ENCODE data around the gene NR1D1.

The NR1D1 gene

DNA sequence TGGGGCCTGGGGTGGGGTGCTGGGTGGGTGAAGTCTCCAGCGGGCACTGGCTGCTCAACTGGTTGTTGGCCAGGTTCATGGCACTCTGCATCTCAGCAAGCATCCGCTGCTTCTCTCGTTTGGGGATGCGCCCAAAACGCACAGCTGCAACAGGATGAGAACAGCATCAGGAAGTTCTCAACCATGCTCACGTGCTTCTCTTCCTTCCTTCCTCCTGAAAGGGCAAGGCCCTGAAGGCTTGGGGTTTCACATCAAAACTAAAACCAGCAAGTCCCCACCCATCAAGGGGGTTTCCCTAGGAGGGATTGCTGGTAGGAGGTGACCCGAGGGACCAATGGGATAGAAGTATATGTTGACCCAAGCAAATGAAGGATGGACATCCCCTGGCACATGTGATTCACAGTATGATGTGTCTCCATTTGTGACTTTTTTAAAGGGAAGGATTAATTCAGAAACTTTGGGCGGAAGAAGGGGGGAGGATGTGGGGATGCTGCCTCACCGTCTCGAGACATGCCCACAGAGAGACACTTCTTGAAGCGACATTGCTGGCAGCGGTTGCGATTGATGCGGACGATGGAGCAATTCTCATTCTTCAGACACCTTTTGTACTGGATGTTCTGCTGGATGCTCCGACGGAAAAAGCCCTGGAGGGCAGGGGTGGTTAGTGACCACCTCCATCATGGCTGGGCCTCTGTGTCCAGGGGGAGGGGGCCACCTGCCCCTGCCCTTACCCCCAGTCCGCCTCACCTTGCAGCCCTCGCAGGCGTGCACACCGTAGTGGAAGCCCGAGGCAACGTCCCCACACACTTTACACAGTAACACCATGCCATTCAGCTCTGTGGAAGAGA lies 4.2 kb downstream of the NR1D1 start:
- peak; percentile 99 for DNase-seq

GRCh38 chr17:40095351-40095943 lies 4.9 kb downstream of the NR1D1 start:
- no peak for DNase-seq

DNA sequence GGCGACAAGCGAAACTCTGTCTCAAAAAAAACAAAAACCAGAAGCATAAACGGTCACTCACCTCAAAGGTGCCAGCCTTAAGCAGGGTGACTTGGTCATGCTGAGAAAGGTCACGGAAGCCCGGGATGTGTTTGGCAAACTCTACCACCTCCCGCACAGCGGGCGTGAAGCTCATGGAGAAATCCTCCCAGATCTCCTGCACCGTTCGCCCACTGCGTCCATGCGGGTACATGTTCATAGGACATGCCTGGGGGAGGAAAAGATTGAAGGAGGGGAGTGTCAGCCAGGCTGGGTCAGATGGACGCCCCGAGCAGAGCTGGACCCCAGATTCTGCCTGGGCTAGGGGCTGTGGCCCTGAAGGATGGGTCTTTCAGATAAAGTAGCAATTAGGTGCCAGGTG lies 5.5 kb downstream of the NR1D1 start:
- no peak for DNase-seq

DNA sequence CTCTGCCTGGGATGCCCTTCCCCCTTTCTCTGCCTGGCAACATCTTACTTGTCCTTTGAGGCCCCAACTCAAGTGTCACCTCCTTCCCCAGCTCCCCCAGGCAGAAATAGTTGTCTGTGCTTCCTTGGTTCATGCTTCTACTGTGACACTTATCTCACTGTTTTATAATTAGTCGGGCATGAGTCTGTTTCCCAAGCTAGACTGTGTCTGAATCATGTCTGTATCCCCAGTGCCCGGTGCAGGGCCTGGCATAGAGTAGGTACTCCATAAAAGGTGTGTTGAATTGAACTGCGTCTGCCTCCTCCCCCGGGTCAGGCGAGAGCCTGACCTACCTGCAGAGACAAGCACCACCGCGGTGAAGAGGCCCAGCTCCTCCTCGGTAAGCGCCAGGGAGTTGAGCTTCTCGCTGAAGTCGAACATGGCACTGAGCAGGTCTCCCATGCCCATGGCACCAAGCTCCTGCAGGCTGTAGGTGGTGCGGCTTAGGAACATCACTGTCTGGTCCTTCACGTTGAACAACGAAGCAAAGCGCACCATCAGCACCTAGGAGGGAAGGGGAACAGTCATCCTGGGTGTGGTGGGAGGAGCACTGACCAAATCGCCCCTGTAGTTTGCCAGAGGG lies 6.7 kb downstream of the NR1D1 start:
- DNase-seq, result no peak

DNA sequence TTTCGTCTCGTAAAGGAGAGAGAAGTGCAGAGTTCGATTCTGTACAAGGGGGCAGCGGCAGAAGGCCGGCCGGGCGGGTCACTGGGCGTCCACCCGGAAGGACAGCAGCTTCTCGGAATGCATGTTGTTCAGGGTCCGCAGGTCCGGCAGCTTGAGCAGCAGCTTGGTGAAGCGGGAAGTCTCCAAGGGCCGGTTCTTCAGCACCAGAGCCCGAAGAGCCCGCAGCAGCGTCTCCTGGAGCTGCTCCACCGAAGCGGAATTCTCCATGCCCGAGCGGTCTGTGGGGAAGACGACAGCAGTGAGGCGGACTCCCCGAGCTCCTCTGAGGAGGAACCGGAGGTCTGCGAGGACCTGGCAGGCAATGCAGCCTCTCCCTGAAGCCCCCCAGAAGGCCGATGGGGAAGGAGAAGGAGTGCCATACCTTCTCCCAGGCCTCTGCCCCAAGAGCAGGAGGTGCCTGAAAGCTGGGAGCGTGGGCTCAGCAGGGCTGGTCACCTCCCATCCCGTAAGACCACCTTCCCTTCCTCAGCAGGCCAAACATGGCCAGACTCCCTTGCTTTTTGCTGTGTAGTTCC lies 7.3 kb downstream of the NR1D1 start:
- DNase-seq, result no peak

- no peak for DNase-seq
Observed at GRCh38 chr17:40092581-40092980, 7.8 kb downstream of the NR1D1 start.

- no peak for DNase-seq
Observed at GRCh38 chr17:40091691-40092397, 8.5 kb downstream of the NR1D1 start.

- DNase-seq, result no peak
Observed at GRCh38 chr17:40090237-40091119, 9.9 kb downstream of the NR1D1 start.

DNA sequence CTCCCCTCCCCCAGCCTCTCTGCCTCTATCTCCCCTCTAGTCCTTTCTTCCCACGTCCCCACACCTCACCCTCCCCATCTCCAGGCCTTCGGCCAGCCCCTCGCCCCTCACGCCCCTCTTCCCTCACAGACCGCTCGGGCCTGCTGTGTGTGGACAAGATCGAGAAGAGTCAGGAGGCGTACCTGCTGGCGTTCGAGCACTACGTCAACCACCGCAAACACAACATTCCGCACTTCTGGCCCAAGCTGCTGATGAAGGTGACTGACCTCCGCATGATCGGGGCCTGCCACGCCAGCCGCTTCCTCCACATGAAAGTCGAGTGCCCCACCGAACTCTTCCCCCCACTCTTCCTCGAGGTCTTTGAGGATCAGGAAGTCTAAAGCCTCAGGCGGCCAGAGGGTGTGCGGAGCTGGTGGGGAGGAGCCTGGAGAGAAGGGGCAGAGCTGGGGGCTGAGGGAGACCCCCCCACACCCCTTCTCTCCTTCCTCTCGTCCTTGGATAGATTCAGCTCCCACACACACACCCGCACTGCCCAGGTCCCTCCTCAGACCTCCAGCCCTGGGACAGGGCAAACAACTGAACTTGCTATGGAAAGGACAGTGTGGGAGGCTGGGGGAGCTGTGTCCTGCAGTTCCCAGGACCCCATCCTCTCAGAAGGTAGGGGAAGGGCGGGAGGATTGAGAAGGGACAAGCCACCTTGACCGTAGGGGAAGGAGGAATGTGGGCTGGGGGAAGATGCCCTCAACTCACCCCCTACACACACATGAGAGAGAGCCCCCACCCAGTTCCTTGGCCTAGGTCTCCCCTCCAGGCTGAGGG lies 11.1 kb downstream of the NR1D1 start:
- no peak for DNase-seq

DNA sequence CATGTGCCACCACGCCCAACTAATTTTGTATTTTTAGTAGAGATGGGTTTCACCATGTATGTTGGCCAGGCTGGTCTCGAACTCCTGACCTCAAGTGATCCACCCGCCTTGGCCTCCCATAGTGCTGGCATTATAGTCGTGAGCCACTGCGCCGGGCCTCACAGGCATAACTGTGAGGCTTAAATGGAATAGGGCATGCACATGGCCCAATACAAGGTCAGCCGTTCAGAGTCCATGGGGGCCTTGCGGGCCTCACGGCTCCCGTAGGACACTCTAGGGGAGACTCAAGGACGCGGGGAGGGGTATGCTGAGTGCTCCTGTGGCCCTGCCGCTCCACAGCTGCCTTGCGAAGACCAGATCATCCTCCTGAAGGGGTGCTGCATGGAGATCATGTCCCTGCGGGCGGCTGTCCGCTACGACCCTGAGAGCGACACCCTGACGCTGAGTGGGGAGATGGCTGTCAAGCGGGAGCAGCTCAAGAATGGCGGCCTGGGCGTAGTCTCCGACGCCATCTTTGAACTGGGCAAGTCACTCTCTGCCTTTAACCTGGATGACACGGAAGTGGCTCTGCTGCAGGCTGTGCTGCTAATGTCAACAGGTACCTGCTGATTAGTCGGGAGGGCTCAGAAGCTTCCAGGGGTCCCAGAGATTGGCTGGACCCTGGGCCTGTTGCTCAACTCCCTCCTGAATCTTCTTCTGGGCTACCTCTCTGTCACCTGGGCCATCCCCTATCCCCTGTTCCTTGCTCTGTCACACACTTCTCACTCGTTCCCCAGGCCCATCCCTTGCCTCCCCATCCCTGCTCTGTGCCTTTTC lies 12.3 kb downstream of the NR1D1 start:
- DNase-seq, result no peak

DNA sequence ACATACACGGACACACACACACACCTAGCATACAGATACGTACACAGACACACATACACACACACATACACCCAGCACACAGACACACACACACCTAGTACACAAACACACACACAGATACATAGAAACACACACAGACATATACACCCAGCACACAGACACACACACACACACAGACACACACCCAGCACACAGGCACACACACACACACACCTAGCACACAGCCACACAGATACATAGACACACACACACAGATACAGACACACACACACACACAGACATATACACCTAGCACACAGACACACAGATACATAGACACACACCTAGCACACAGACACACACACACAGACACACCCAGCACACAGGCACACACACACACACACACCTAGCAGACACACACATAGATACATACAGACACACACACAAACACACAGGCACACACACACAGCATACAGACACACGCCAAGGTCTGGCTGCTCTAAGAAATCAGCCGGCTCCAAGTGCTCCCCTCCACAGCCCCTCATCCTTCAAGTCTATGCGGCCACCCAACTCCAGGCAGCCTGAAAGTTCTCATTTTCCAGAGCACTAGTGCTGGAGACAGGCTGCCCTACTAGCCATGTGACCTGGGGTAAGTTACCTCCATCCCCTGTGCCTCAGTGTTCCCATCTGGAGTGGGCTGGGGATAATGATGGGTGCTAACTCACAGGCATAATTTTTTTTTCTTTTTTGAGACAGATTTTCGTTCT lies 13.2 kb downstream of the NR1D1 start:
- no peak for DNase-seq

GRCh38 chr17:40086150-40087044 lies 14.0 kb downstream of the NR1D1 start:
- DNase-seq, result peak; percentile 68

DNA sequence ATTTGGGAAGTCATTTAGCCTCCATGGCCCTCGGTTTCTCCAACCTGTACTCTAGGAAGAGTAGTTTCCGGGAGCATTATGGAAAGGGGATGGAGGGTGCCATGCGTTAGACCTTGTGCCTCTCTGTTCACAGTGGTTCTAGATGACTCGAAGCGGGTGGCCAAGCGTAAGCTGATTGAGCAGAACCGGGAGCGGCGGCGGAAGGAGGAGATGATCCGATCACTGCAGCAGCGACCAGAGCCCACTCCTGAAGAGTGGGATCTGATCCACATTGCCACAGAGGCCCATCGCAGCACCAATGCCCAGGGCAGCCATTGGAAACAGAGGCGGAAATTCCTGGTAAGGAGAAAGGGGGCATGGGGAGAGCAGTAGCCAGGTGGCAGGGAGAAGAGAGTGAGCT lies 15.9 kb downstream of the NR1D1 start:
- DNase-seq, result no peak

- DNase-seq, result no peak
Observed at GRCh38 chr17:40079545-40079944, 20.8 kb downstream of the NR1D1 start.

DNA sequence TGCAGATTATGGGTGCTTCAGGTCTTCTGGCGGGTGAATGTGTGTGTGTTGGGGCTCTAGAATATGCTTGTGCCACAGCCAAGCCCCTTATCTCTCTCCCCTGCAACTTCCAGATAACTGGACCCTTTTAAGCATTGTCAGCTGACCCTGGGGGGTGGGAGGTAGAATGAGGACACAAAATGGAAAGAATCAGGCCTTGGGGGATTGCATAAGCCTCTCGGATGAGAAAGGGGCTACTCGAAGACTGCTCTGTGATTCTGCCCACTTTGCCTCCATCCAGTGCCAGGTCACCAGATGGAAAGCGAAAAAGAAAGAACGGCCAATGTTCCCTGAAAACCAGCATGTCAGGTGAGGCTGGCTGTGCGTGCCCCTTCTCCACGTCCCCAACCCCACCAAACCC lies 23.8 kb downstream of the NR1D1 start:
- no peak for DNase-seq

- no peak for DNase-seq
Observed at GRCh38 chr17:40075942-40076498, 24.4 kb downstream of the NR1D1 start.

- peak; percentile 79 for DNase-seq
Observed at GRCh38 chr17:40075201-40075941, 25.0 kb downstream of the NR1D1 start.

DNA sequence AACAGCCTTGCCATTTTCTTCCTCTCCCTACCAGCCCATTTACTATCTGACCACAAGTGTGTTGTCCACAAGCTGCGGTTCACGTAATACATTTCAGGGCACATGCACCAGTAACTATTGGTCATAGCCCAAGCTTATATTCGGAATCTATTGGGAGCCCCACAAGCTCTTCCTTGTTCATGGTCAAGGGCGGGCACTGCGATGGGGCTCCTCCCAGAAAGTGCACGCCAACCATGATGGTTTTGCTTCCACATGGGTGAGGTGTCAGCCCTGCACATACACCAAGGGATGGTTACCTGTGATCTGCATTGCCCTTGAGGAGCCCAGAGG lies 25.6 kb downstream of the NR1D1 start:
- no peak for DNase-seq

Data from suppressor macrophage treated with lipopolysaccharide for 4 hours (primary cell).